HG03432 (cell line): Measurements from ENCODE around the gene BCL11A.

Source experiments
- ATAC-seq: cut with Tn5 transposase; IDR thresholded peaks from one replicate; pipeline ENCODE4 v1.9.1; 2021; ENCODE audit warnings: mild to moderate bottlenecking, moderate library complexity; ENCODE audit not compliant: unreplicated experiment

BCL11A gene

DNA sequence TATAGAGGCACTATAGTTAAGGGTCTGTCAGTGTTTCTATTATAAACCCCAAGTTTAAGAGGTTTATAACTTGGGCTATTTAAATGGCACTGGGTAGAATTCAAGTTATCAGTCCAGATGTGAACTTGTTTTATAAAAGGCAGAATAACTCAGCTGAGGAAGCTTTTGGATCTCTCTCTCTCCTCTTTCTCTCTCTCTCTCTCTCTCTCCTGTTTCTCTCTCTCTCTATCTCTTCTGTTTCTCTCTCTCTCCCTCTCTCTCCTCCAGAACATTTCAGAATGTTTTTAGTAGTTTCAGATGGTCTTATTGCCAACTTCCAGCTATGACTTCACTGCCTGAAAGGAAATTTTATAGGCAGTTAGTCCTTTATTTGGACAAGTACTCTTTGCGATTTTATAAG, 6.4 kb upstream of the BCL11A start:
- no peak for ATAC-seq

DNA sequence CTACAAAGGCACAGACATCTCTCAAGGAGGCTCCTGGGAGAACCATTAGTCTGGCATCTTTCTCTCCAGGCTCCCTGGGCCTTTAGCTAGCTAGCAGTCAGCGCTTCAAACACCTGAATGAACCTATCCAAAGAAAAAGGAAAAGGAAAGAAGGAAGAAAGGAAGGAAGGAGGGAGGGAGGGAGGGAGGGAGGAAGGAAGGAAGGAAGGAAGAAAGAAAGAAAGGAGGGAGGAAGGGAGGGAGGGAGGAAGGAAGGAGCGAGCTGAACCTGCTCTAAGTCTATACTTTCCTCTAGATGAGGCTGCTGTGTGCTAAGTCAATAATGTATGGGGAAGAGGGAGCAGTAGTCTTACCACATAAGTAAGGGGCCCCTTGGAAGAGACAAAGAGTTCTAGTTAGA, 5.1 kb upstream of the BCL11A start:
- ATAC-seq, result no peak

DNA sequence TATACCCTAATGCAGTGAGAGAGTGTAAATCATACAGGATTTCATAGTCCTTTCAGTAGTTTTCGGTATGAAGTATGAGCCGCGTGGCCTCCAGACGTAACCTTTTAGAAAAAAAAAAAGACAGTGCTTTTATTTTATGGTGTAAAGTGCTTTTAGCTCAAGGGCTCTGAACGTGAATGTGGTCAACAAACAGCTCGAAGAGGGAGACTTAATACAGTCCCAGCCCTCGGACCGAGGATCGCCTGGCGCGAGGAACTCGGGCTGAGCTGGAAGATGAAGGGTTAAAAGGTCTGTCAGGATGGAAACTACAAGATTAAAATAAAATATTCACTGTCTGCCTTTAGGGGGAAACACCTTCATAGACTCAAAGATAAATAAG, 4.0 kb upstream of the BCL11A start:
- ATAC-seq, result no peak

DNA sequence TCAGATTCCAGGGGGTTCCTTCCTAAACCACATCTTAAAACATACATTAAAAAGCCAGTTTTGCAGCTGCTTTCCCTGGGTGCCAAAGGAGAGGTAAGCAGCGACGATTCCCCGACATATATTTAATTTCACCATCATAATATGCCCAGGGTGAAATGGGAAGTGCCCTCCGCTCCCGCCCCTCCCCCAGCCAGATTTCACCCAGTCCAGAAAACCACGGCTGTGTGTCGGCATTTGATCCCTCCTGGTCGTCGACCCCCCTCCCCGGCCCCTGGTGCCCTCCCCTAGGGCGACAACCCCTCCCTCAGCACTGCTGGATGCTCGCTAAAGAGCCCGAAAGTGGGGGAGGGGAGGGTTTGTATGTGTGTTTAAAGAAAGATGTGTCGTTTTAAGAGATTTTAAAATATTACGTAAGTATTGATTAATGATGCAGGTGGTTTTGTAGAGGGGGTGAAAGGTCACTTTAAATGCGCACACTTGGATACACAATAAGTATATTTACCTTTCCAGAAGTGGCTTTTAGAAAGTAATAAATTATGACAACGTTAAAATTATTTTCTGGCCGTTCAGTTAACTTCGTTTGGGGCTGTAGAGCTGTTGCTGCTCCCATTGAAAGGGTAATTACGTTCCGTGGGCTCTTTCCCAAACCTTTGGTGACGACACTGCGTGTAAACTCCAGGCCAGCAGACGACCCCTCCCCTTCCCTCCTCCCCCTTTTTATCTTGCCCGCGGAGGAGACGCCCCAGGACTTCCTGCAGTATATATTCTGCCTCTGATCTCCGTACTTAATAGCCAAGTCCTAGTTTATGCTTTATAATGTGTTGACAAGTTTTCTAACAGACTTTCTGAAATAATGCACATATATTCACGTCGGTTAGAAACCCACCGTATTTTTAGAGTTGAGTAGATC, 3.4 kb upstream of the BCL11A start:
- ATAC-seq, result no peak

DNA sequence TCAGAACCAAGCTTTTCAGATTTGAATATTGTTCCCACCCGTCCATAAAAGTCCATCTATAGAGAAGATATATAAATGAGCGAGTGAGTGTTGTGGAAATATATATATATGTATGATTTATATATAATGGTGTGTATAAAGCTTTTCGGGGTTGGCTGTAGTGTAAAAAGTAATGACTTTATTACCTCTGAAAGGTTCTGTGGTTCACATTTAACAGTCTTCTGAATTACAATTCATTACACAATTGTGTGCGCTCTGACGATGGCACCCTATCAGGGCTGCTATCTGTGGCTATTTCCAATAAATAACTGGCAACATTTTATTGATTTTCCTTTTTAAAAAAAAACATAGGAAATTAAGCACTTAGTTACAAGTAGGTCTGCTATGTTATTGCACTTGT, 2.7 kb upstream of the BCL11A start:
- ATAC-seq, result no peak

DNA sequence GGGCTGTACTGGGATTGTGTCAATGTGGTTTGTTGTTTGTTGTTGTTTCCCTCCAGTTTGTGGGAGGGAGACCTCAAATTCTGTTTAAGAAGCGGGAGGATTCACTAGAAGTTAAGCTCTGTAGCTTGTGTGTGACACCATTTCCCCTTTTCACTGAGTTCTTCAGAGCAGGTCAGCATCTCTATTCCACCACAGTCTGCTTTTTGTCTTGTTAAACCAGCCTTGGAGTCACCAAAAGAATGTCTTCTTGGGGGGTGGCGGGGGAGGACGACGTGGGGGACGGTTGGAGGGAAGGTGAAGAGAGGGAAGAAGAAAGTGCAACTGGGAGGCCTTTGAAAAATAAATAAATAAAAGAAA, 2.3 kb upstream of the BCL11A start:
- peak; percentile 2 for ATAC-seq

DNA sequence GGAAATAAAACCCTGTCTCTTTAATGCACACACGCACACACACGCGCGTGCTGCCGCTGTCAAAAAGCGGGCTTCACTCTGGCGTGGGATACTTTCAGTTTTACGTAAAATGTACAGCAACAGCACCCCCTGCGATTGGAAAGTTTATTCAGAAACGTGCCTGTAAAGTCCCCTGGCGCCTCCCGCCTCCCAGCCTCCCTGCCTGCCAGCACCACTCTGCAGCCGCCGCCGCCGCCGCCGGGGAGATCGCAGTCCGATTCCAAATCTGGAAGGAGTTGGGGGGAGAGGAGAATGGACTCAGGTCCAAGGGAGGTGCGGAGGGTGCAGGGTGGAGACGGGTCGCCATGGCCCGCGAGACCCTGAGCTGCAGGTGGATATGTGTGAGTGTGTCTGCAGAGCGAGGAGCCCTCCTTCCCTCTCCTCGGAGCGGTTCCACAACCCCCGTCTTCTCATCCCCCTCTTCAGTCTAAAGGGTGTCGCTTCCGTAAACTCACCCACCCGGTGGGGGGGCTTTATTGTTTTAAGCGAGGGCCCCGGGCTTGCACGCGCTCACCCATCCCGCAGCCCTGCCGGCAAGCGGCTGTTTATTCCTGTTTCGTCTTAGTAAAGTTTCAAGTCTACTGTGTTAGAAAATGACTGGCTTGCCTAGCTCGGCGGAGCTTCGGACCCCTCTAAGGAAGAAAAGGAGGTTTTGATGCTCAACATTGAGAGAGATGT, 1.8 kb upstream of the BCL11A start:
- peak; percentile 35 for ATAC-seq

DNA sequence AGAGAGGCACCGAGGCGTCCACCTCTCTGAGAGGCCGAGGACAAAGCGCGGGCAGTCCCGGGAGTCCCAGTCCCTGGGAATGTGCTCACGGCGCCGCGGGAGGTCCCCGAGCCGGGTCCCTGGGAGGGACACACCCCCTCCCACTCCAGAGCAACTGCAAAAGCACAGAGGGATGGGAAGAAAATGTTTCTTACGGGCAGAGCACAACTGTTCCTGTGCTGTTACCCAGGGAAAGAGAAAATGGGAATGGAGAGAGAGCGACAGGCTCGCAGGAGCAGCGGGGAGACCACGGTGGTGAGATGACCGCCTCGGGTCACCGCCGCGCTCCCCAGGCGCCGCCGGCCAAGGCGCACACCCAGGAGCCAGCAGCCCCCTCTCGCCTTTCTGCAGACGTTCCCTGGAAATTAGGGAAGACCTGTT, 1.2 kb upstream of the BCL11A start:
- ATAC-seq, result peak; percentile 1

DNA sequence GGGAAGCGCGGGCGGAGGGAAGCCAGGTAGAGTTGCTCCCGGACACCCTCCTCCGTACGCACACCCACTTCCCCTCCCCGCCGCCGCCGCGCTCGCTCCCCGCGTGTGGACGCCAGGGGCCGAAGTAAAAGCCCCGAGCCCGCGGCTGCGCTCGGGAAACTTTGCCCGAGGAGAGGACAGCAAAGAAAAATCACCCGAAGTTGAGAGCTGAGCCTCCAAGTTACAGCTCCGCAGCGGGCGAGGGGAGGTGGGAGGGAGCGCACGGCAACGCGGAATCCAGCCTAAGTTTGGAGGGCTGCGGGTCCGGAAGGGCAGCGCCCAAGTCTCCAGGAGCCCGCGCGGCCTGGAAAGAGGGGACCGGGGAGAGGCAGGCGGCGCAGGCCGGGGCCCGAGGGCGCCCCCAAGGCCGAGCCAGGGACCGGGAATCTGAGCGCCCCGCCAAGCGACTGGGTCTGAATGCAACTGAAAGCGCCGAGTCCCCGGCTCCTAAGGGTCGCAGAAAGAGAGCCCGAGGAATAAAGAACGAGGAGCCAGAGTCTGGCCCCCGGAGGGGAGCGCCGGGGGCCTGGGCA, 706 bp upstream of the BCL11A start:
- peak; percentile 19 for ATAC-seq

DNA sequence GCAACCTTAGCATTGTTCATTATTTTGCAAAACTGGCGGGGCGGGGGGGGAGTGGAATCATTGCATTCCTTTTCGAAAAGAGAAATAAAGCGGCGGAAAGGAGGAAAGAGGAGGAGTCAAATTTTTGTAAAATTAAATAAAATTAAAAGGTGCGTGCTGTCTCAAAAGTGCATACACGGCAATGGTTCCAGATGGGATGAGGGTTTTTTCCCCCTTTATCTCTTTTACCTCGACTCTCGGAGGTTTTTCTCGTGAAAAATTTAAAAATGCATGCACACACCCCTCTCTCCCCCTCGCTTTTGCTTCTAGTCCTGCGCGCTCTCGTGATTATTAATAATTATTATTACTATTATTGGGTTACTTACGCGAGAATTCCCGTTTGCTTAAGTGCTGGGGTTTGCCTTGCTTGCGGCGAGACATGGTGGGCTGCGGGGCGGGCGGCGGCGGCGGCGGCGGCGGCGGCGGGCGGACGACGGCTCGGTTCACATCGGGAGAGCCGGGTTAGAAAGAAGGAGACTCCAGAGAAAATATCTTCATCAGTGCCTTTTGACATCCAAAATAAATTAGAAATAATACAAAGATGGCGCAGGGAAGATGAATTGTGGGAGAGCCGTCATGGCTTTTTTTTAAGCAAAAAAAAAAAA, 481 bp downstream of the BCL11A start:
- no peak for ATAC-seq

DNA sequence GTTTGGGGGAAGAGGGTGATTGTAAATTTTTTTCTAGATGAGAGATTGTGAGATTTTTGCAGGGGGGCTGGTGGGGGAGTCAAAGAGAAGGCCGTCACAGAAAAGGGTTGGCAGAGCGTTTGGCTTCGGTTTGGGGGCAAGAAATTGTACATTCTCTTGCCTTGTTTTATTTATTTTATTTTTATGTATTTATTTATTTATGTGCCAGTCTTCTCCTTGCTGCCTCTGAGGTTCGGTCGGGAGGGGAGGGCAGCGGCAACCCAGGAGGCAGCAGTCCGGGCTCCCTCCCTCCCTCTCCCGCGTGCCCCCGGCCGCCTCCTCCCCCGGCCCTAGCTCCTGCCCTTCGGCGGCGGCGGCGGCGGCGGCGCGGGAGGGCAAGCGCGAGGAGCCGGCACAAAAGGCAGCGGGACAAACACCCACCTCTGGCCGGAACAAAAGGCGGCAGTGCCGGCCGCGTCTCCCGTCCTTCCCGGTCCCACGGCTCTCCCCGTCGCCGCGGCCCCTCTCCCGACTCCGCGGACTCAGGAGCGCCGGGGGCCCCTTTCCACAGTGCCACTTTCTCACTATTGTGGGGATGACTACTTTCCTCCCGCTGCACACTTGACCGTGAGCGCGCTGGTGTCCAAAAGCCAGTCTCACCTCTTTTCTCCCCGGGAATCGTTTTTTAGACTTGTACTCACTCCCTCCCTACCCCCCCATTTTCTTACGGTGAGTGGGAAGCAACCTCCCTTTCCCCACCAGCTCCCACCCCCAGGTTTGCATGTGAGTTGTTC, 1.2 kb downstream of the BCL11A start:
- no peak for ATAC-seq

DNA sequence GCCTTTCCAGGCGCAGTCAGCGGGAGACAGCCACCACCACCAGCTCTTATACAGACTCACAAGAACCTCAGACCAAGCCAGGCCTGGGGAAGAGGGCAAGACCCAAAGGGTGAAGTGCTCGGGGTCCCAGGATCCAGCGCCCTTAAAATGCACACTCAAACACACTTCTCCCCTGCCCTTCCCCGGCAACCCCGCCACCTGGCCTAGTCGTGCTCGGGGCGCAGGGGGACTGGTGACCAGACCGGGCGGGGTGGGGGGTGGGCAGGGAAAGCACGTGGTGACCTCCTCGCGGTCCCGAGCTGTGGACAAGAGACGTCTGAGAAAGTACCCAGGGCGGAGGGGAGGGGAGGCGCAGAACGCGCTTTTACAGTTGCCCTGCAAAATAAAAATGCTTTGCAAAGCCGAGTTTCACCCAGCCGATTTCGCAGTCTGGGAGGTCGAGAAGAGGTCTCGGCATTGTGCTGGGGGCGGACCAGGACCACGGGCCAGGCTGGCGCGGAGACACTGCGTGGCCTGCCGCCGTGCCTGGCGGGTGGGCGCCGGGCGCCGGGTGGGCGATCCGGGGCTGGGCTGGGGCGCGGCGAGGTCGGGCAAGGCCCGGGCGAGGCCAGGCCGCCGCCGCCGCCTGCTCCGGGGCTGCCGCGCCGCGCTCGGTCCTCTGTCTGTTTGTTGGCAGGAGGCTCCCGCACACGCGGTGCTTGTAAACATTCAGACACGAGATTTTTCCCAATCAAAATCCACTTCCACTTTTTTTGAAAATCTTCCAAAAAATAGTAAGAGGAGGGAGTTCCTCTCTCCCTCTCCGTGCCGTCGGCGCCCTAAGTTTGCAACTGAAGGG, 2.0 kb downstream of the BCL11A start:
- no peak for ATAC-seq

DNA sequence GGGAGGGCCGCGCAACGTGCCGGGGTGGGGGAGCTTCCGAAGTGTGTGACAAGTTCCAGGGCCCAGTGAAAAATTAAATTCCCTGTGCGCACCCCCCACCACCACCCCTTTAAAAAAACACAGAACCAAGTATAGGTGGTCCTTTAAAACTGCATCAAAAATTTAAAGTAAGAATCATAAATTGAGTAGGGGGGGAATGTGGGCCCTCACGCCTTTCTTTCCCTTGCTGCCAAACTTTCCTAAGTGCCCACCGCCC, 2.5 kb downstream of the BCL11A start:
- no peak for ATAC-seq

DNA sequence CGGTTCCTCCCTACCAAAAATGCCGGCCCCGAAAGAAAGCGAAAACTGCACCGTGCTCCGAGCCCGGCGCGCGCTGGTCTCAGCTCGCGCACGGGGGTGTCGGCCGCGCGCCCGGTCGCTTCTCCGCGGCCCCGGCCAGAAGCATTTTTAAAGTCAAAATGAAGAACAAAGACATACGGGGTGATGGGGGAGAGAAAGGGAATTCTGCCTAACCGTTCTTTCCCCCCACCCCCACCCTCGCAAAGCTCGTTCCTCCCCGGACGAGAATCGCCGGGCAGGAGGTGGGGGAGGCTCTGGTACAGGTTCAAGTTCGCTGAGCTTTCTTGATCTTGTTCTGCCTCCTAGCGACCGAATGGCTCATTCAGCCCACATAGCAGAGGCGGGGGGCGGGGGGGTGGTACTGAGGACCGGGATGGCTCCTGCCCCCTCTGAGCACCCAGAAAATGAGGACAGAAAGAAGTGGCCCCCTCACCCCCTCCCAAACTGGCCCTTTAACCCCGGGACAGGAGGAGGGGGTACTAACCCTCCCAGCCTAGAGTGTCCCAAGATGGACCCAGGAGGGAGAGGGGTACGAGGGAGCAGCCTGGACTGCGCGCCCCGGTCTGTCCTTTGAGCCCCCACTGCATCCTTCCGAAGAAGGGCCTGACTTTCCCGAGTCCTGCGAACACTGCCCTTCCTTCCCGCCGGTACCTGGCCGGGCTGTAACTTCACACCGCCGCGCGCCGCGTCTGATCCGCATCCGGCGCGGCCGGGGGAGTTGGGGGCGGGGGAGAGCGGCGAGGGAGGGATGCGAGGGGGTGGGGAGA, 3.1 kb downstream of the BCL11A start:
- ATAC-seq, result peak; percentile 56

DNA sequence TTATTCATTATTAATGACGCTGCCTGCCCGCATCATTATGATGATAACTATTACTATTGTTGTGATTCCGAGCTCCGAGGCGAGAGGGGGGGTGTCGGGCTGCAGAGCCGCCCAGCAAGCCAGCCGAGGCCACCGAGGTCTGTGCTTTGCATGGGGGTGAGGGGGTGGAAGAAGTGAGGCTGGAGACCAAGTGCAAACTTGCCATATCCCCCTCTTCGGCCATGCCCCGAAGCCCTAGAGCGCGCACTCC, 3.6 kb downstream of the BCL11A start:
- ATAC-seq, result no peak

DNA sequence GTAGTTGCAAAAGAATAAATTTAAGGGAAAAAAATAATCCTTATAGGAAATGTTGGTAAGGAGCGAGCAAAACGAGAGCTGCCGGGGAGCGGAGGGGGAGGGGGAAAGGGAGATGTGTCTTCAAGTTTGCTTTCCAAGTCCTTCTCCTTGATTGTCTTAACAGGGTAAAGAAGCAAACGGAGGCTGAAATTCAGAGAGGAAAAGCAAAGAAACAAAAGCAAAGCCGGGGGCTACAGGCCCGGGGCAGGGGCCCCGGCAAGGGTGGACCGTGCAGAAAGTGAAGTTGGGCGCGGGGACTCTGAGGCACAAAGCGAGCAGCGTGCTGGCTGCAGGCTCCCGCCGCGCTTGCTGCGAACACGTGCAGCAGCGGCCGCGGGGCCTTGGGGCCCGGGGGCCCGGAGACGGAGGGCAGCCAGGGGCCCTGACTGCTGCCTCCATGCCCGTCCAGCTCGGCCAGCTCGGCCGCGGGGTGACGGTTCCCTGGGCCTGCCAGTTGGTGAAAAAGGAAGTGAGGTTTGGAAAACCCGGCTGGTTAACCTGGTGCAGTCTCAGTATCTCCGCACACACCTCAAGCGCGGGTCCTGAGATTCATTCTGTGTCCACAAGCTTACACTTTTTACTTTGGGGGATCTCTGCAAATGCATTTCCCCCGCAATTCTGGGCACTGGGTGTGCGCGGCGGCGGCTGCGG, 4.1 kb downstream of the BCL11A start:
- ATAC-seq, result peak; percentile 10

DNA sequence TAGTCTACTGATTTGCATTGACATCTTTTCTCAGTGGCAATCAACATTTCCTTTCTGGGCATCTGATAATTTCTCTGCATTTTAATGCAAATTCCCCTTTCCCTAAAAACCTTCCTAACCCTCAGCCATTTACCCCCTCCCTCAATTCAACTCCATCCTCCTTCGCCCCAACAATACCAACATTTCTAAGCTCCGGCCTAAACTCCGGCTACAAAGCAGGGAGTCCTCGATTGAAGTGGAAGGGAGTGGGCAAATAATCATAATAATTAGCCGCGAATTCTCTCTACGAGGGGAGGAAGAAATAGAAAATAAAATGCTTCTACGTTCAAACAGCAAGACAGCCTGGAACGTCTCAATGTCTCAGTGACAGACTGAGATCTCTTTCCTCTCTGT, 4.6 kb downstream of the BCL11A start:
- no peak for ATAC-seq

DNA sequence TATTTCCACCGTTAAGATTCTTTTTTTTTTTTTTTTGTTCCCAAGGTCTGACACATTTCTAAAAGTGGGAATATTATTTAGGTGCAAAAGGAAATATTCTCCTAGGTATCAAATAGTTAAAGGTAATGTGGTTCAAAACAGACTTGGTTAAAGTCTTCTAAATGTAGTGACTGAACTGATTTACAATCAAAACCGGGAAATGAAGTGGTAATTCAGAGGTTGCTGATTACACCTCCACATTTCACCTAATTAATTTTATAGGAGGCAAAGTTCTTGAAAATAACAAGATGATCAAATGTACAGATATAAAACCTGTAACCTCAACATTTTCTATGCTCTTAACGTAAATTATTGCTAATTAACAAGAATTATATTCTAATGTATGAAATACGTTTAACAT, 5.1 kb downstream of the BCL11A start:
- no peak for ATAC-seq

DNA sequence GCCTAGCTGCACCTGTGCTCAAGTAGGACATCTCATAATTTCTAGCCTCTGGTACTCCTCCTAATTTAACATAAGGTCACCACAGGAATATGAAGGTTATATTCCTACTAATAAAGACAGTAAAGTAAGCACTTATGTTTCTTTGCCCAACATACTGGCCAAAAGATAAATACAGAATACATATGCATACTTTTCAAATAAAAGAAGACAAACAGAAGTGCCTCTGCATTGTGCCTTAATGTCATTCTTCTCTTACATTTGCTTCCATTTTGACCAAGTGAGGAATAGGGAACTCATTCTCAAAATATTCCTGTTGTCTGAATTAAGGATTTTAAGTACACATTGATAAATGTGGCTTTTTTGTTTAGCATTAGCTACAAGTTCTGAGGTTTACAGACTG, 5.6 kb downstream of the BCL11A start:
- ATAC-seq, result no peak
